HG02938 (cell line): ENCODE results near the gene RCSD1.
"Not testable (repeated sequence)": the region's sequence is repeated elsewhere in the genome, so short reads cannot be mapped to it uniquely, and the experiment has no call there.

Source experiments
- ATAC-seq: cut with Tn5 transposase; IDR thresholded peaks from one replicate; pipeline ENCODE4 v1.9.1; 2021; ENCODE audit warnings: mild to moderate bottlenecking, moderate library complexity; ENCODE audit not compliant: unreplicated experiment

RCSD1 gene

GRCh38 chr1:167629681-167630567 is at the start of gene RCSD1:
Gene RCSD1 (plus strand): TSS chr1:167630232. CDS start chr1:167630424, 192 bp downstream.
- ATAC-seq: no peak

- ATAC-seq: no peak
Measured at GRCh38 chr1:167582064-167582463, 48.0 kb upstream of the RCSD1 start.

- no peak for ATAC-seq
Measured at GRCh38 chr1:167582722-167583121, 47.3 kb upstream of the RCSD1 start.

GRCh38 chr1:167584581-167584980 is 45.5 kb upstream of the RCSD1 start:
- no peak for ATAC-seq

- ATAC-seq: no peak
Measured at GRCh38 chr1:167587342-167587741, 42.7 kb upstream of the RCSD1 start.

- ATAC-seq: no peak
Measured at GRCh38 chr1:167587872-167588271, 42.2 kb upstream of the RCSD1 start.

- ATAC-seq: no peak
Measured at GRCh38 chr1:167588361-167588760, 41.7 kb upstream of the RCSD1 start.

- no peak for ATAC-seq
Measured at GRCh38 chr1:167592475-167592874, 37.6 kb upstream of the RCSD1 start.

- ATAC-seq: no peak
Measured at GRCh38 chr1:167593860-167594259, 36.2 kb upstream of the RCSD1 start.

- ATAC-seq: no peak
Measured at GRCh38 chr1:167594822-167595221, 35.2 kb upstream of the RCSD1 start.

GRCh38 chr1:167599957-167600581 is 30.0 kb upstream of the RCSD1 start:
- ATAC-seq: peak; percentile 56

- ATAC-seq: no peak
Measured at GRCh38 chr1:167601442-167602383, 28.3 kb upstream of the RCSD1 start.

- ATAC-seq: no peak
Measured at GRCh38 chr1:167602840-167603239, 27.2 kb upstream of the RCSD1 start.

- ATAC-seq: no peak
Measured at GRCh38 chr1:167605576-167605975, 24.5 kb upstream of the RCSD1 start.

- no peak for ATAC-seq
Measured at GRCh38 chr1:167611983-167612382, 18.0 kb upstream of the RCSD1 start.

GRCh38 chr1:167612587-167613385 is 17.2 kb upstream of the RCSD1 start:
- no peak for ATAC-seq

- ATAC-seq: not testable (repeated sequence)
Measured at GRCh38 chr1:167613984-167614383, 16.0 kb upstream of the RCSD1 start.

GRCh38 chr1:167614851-167615250 is 15.2 kb upstream of the RCSD1 start:
- ATAC-seq: no peak

- ATAC-seq: no peak
Measured at GRCh38 chr1:167616521-167616920, 13.5 kb upstream of the RCSD1 start.
